IMR-90 (cell line): Measurements from ENCODE around the gene MYF6. TPM values are rescaled to one million over a fixed set of nuclear protein-coding genes. Genes with fewer than 3 reads are reported as not detected.

Experiments
- ATAC-seq: fragments of 200-7000 bp; cut with Tn5 transposase; 2 replicates; pipeline ENCODE4 v1.9.1; 2020; ENCODE audit warnings: low read depth, mild to moderate bottlenecking, moderate library complexity
- BruUV-seq: library from RNA; stranded (reverse); fragments of 400-500 nt; replicated peaks from 2 replicates; lab custom pipeline; 2021; lab: Mats Ljungman, UMichigan
- CTCF ChIA-PET: fragments of 300-600 bp; formaldehyde crosslinking; extraction: SDS; loops from one replicate; lab custom pipeline; 2021; ENCODE audit warnings: antibody characterized with exemption; lab: Yijun Ruan, JAX
- POLR2A ChIA-PET: fragments of 300-600 bp; sonication (Branson Sonifier 250); formaldehyde crosslinking; loops from one replicate; lab custom pipeline; 2022; ENCODE audit warnings: antibody characterized with exemption; ENCODE audit not compliant: unreplicated experiment; lab: Charles Lee
- DNase-seq: peaks from one replicate; pipeline ENCODE4 v3.0.0; 2013
- H2AFZ ChIP-seq: replicated peaks from 2 replicates; pipeline ENCODE3; 2013; ENCODE audit warnings: low read length, mild to moderate bottlenecking; ENCODE audit not compliant: poor library complexity
- H2AK5ac ChIP-seq: 2 replicates; pipeline ENCODE4 v1.6.1; 2013; ENCODE audit warnings: low read depth, low read length, inconsistent platforms
- H2AK9ac ChIP-seq: replicated peaks from 2 replicates; pipeline ENCODE3; 2013; ENCODE audit warnings: mild to moderate bottlenecking, low read depth, low read length, moderate library complexity; ENCODE audit not compliant: poor library complexity
- H2BK120ac ChIP-seq: 2 replicates; pipeline ENCODE4 v1.6.1; 2013; ENCODE audit warnings: low read depth, low read length, inconsistent platforms
- H2BK15ac ChIP-seq: 3 replicates; pipeline ENCODE4 v1.6.1; 2013; ENCODE audit warnings: low read depth, low read length, inconsistent platforms
- H2BK20ac ChIP-seq: 2 replicates; pipeline ENCODE4 v1.6.1; 2013; ENCODE audit warnings: low read depth, mild to moderate bottlenecking, inconsistent platforms, low read length, moderate library complexity
- H2BK5ac ChIP-seq: 2 replicates; pipeline ENCODE4 v1.6.1; 2013; ENCODE audit warnings: mild to moderate bottlenecking, low read depth, low read length, inconsistent platforms; ENCODE audit not compliant: poor library complexity, severe bottlenecking
- H3K14ac ChIP-seq: replicated peaks from 2 replicates; pipeline ENCODE4 v1.6.1; 2013; ENCODE audit warnings: low read depth, low read length, inconsistent platforms
- H3K18ac ChIP-seq: 2 replicates; pipeline ENCODE4 v1.6.1; 2013; ENCODE audit warnings: low read depth, low read length, control low read depth
- H3K23ac ChIP-seq: 2 replicates; pipeline ENCODE4 v1.6.1; 2013; ENCODE audit warnings: low read depth, low read length, inconsistent platforms
- H3K27ac ChIP-seq: 2 replicates; pipeline ENCODE4 v1.5.1; 2013; ENCODE audit warnings: mild to moderate bottlenecking, control low read depth, low read length; ENCODE audit not compliant: insufficient read depth
- H3K27me3 ChIP-seq: 2 replicates; pipeline ENCODE4 v1.6.1; 2013; ENCODE audit warnings: low read length; ENCODE audit not compliant: control insufficient read depth, insufficient read depth
- H3K36me3 ChIP-seq: 2 replicates; pipeline ENCODE4 v1.6.1; 2013; ENCODE audit warnings: low read length, mixed read lengths; ENCODE audit not compliant: control insufficient read depth, insufficient read depth
- H3K4ac ChIP-seq: 2 replicates; pipeline ENCODE4 v1.6.1; 2013; ENCODE audit warnings: low read depth, low read length, inconsistent platforms
- H3K4me1 ChIP-seq: 2 replicates; pipeline ENCODE4 v1.6.1; 2013; ENCODE audit warnings: low read length, mixed read lengths; ENCODE audit not compliant: control insufficient read depth, insufficient read depth
- H3K4me2 ChIP-seq: 2 replicates; pipeline ENCODE4 v1.6.1; 2013; ENCODE audit warnings: low read depth, mild to moderate bottlenecking, control low read depth, low read length, moderate library complexity
- H3K4me3 ChIP-seq: 2 replicates; pipeline ENCODE4 v1.5.1; 2013; ENCODE audit warnings: low read depth, mild to moderate bottlenecking, control low read depth, low read length, moderate library complexity; ENCODE audit not compliant: insufficient read depth
- H3K56ac ChIP-seq: 2 replicates; pipeline ENCODE4 v1.6.1; 2013; ENCODE audit warnings: low read length, inconsistent platforms; ENCODE audit not compliant: insufficient read depth; ENCODE audit errors: extremely low read depth
- H3K79me1 ChIP-seq, 2 experiments: 2 replicates each; pipeline ENCODE4 v1.6.1; 2013; ENCODE audit warnings: low read length in 2 of 2, inconsistent platforms in 1 of 2, low read depth in 1 of 2
- H3K9ac ChIP-seq: 2 replicates; pipeline ENCODE4 v1.6.1; 2013; ENCODE audit warnings: low read depth, low read length, control low read depth
- H3K9me1 ChIP-seq: 2 replicates; pipeline ENCODE4 v1.6.1; 2013; ENCODE audit warnings: low read length, inconsistent platforms; ENCODE audit not compliant: insufficient read depth
- H3K9me3 ChIP-seq: 2 replicates; pipeline ENCODE4 v1.6.1; 2013; ENCODE audit warnings: low read length; ENCODE audit not compliant: control insufficient read depth, insufficient read depth
- H4K20me1 ChIP-seq: 2 replicates; pipeline ENCODE4 v1.6.1; 2013; ENCODE audit warnings: low read length, inconsistent platforms; ENCODE audit not compliant: insufficient read depth
- H4K5ac ChIP-seq: 2 replicates; pipeline ENCODE4 v1.6.1; 2013; ENCODE audit warnings: mild to moderate bottlenecking, low read depth, low read length, control low read depth
- H4K8ac ChIP-seq, 2 experiments: 2 replicates each; pipeline ENCODE4 v1.6.1; 2013; ENCODE audit warnings: low read depth in 2 of 2, low read length in 2 of 2, control low read depth in 1 of 2, inconsistent platforms in 1 of 2
- H4K91ac ChIP-seq: 2 replicates; pipeline ENCODE4 v1.6.1; 2013; ENCODE audit warnings: low read depth, low read length, inconsistent platforms; ENCODE audit not compliant: insufficient read depth
- BHLHE40 ChIP-seq: fragments of 150-350 bp; IDR thresholded peaks from 2 replicates; pipeline ENCODE4 v1.6.1; 2016; ENCODE audit warnings: mild to moderate bottlenecking, low read depth, low read length
- CEBPB ChIP-seq: IDR thresholded peaks from 2 replicates; pipeline ENCODE4 v1.6.1; 2012; ENCODE audit warnings: low read depth, low read length, improper control_type of control experiment
- CHD1 ChIP-seq: IDR thresholded peaks from 2 replicates; pipeline ENCODE4 v1.6.1; 2012; ENCODE audit warnings: low read depth, low read length, improper control_type of control experiment
- CTCF ChIP-seq: conservative IDR thresholded peaks from 2 replicates; pipeline ENCODE4 v1.5.1; 2012; ENCODE audit warnings: mild to moderate bottlenecking, low read depth, low read length, improper control_type of control experiment
- ELK1 ChIP-seq: fragments of 150-350 bp; IDR thresholded peaks from 2 replicates; pipeline ENCODE4 v1.6.1; 2016; ENCODE audit warnings: low read depth, mild to moderate bottlenecking, low read length, moderate library complexity, borderline replicate concordance
- FOS ChIP-seq: fragments of 150-350 bp; IDR thresholded peaks from 2 replicates; pipeline ENCODE4 v1.6.1; 2016; ENCODE audit warnings: low read depth, low read length
- MAFK ChIP-seq: IDR thresholded peaks from 2 replicates; pipeline ENCODE4 v1.6.1; 2012; ENCODE audit warnings: low read depth, low read length, improper control_type of control experiment
- MAZ ChIP-seq: IDR thresholded peaks from 2 replicates; pipeline ENCODE4 v1.6.1; 2012; ENCODE audit warnings: low read depth, mild to moderate bottlenecking, low read length, improper control_type of control experiment, moderate library complexity, borderline replicate concordance
- MXI1 ChIP-seq: IDR thresholded peaks from 2 replicates; pipeline ENCODE4 v1.6.1; 2012; ENCODE audit warnings: low read depth, mild to moderate bottlenecking, low read length, moderate library complexity, borderline replicate concordance
- NFE2L2 ChIP-seq: fragments of 150-350 bp; IDR thresholded peaks from 2 replicates; pipeline ENCODE4 v1.6.1; 2016; ENCODE audit warnings: low read depth, mild to moderate bottlenecking, low read length
- POLR2A ChIP-seq: IDR thresholded peaks from 2 replicates; pipeline ENCODE4 v1.6.1; 2012; ENCODE audit warnings: mild to moderate bottlenecking, low read depth, low read length
- RAD21 ChIP-seq: IDR thresholded peaks from 2 replicates; pipeline ENCODE4 v1.6.1; 2012; ENCODE audit warnings: low read length, improper control_type of control experiment
- RCOR1 ChIP-seq: IDR thresholded peaks from 2 replicates; pipeline ENCODE4 v1.6.1; 2012; ENCODE audit warnings: mild to moderate bottlenecking, low read length, improper control_type of control experiment; ENCODE audit not compliant: insufficient replicate concordance
- RFX5 ChIP-seq: IDR thresholded peaks from 2 replicates; pipeline ENCODE4 v1.8.0; 2012; ENCODE audit warnings: low read depth, mild to moderate bottlenecking, low read length, moderate library complexity
- SMC3 ChIP-seq: fragments of 150-350 bp; IDR thresholded peaks from 2 replicates; pipeline ENCODE4 v1.6.1; 2016; ENCODE audit warnings: low read depth, mild to moderate bottlenecking, antibody characterized with exemption, low read length, moderate library complexity
- USF2 ChIP-seq: fragments of 150-350 bp; IDR thresholded peaks from 2 replicates; pipeline ENCODE4 v1.6.1; 2017; ENCODE audit warnings: mild to moderate bottlenecking, antibody characterized with exemption, low read length, low read depth
- WGBS, 2 experiments: methylation state at CpG; one replicate each; pipeline versions ENCODE4 v1.1.5 to v1.1.7; 2013; ENCODE audit warnings: missing lambda C conversion rate in 2 of 2; ENCODE audit not compliant: insufficient read length in 1 of 2; ENCODE audit errors: extremely low coverage in 2 of 2; 5-methylcytosine and 5-hydroxymethylcytosine counted together
- dilution Hi-C: fragments of 300-500 bp; cut with HindIII; formaldehyde crosslinking; loops from one replicate; pipeline ENCODE4 v1.14.3; 2018; ENCODE audit warnings: low sequenced_read_pairs; ENCODE audit not compliant: unreplicated experiment
- in situ Hi-C: fragments of 300-500 bp; cut with MboI; formaldehyde crosslinking; loops from 3 replicates; pipeline ENCODE4 v1.14.3; 2019; ENCODE audit warnings: low sequenced_read_pairs, inconsistent platforms, mixed read lengths
- intact Hi-C: fragments of 100-400 bp; cut with micrococcal nuclease; formaldehyde crosslinking; loops from 2 replicates; pipeline ENCODE4 v1.10.0; 2022
- polyA plus RNA-seq, 3 experiments: library from polyadenylated mRNA; depleted of rRNA; stranded (reverse); fragments of >200 nt; gene quantifications; 2 replicates each; pipeline ENCODE4 v1.2.3, GENCODE V29; 2012; ENCODE audit warnings: low replicate concordance in 1 of 3
- total RNA-seq: library from RNA; depleted of rRNA; stranded (reverse); fragments of >200 nt; gene quantifications from 2 replicates; pipeline ENCODE4 v1.2.3, GENCODE V29; 2012

Gene MYF6
- total and polyA plus RNA-seq, 2 of the 4 experiments (the other 2 are of a cell fraction), result not detected

GRCh38 chr12:80720516-80720915 lies 13.1 kb downstream of the MYF6 start:
- no CpG with 5 or more reads among the region's 1 CpG for WGBS, 2 experiments
- H2AFZ ChIP-seq, result no peak overlapping the region
- no peaks in the 10 kb centered on the region for H3K9me3 ChIP-seq
- no peak overlapping the region for H3K56ac ChIP-seq
- no TSS peak for BruUV-seq
- no peak overlapping the region for H2BK15ac ChIP-seq
- dilution Hi-C loops, result no loop called here
- DNase-seq, result no peak
- H3K23ac ChIP-seq, result no peak overlapping the region
- H4K20me1 ChIP-seq, result no peaks in the 10 kb centered on the region
- H4K91ac ChIP-seq, result no peak overlapping the region
- no peak overlapping the region for H3K9ac ChIP-seq
- no peak overlapping the region for H3K14ac ChIP-seq
- H2AK9ac ChIP-seq, result no peak overlapping the region
- CTCF ChIA-PET, result no interaction called here
- no peak overlapping the region for H2BK5ac ChIP-seq
- H3K4me2 ChIP-seq, result no peak overlapping the region
- H3K4ac ChIP-seq, result no peak overlapping the region
- H3K4me3 ChIP-seq, result no peak overlapping the region
- in situ Hi-C loops, result no loop called here
- no peak for TF ChIP-seq MAFK
- no peak for TF ChIP-seq RAD21
- TF ChIP-seq CEBPB, result no peak
- TF ChIP-seq POLR2A, result no peak
- TF ChIP-seq RFX5, result no peak
- no peak for TF ChIP-seq CHD1
- TF ChIP-seq USF2, result no peak
- TF ChIP-seq SMC3, result no peak
- TF ChIP-seq MAZ, result no peak
- TF ChIP-seq ELK1, result no peak
- TF ChIP-seq MXI1, result no peak
- TF ChIP-seq NFE2L2, result no peak
- TF ChIP-seq CTCF, result no peak
- TF ChIP-seq RCOR1, result no peak
- TF ChIP-seq FOS, result no peak
- no peak for TF ChIP-seq BHLHE40
- ATAC-seq, result no peak
- H2BK120ac ChIP-seq, result no peak overlapping the region
- H3K27ac ChIP-seq, result no peak overlapping the region
- H3K9me1 ChIP-seq, result no peaks in the 10 kb centered on the region
- intact Hi-C loops, result no loop called here
- no peak overlapping the region for H3K18ac ChIP-seq
- no peak overlapping the region for H4K5ac ChIP-seq
- no peak overlapping the region for H2AK5ac ChIP-seq
- no peaks in the 10 kb centered on the region for H3K36me3 ChIP-seq
- no peaks in the 10 kb centered on the region for H3K79me1 ChIP-seq
- H2BK20ac ChIP-seq, result no peak overlapping the region
- H3K27me3 ChIP-seq, result no peaks in the 10 kb centered on the region
- H3K4me1 ChIP-seq, result no peaks in the 10 kb centered on the region
- H4K8ac ChIP-seq, result no peak overlapping the region
- POLR2A ChIA-PET, result no interaction called here
